Measurements from ENCODE around the gene TFG.

DNA sequence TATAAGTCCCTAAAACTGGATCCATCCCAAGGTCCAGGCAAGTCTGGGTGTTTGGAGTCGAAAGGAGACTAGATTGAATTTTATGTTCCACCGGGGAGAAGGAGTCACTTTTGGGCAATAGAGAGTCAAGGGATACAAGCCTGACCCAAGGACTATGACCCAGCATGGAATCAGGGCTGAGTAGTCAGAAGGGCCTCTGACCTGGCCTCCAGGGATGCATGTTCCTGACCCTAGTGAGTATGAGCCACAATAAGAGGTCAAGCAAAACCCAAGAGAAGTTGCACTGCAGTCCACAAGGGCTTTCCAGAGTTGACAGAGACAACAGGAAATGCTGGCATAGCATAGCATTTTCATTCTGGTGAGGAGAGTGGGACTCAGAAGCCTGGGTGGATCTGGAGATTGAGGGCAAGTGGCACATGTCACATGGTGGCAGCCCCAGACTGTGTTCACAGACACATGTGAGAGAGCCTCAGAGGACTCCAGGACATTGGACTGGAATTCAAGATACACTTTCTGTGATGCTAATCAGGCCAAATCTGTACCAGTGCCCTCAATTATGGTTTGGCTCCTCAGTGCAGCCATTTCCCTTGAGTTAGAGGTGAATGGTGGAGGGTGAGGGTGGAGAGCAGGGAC, 66.9 kb downstream of the TFG start:
- TF ChIP-seq POLR2A (IDR thresholded peaks at IDR 0.05; ENCODE audit: low read depth): no peak
- TF ChIP-seq EP300 (IDR thresholded peaks at IDR 0.05): no peak
- TF ChIP-seq, protein P1, sequence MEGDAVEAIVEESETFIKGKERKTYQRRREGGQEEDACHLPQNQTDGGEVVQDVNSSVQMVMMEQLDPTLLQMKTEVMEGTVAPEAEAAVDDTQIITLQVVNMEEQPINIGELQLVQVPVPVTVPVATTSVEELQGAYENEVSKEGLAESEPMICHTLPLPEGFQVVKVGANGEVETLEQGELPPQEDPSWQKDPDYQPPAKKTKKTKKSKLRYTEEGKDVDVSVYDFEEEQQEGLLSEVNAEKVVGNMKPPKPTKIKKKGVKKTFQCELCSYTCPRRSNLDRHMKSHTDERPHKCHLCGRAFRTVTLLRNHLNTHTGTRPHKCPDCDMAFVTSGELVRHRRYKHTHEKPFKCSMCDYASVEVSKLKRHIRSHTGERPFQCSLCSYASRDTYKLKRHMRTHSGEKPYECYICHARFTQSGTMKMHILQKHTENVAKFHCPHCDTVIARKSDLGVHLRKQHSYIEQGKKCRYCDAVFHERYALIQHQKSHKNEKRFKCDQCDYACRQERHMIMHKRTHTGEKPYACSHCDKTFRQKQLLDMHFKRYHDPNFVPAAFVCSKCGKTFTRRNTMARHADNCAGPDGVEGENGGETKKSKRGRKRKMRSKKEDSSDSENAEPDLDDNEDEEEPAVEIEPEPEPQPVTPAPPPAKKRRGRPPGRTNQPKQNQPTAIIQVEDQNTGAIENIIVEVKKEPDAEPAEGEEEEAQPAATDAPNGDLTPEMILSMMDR (IDR thresholded peaks at IDR 0.05): no peak
- TF ChIP-seq POLR2AphosphoS5 (IDR thresholded peaks at IDR 0.05): no peak
